ENCODE measurements around the gene LPCAT1. TPM values are rescaled to one million over a fixed set of nuclear protein-coding genes. Genes with fewer than 3 reads are reported as not detected.

Gene LPCAT1
- total and polyA plus RNA-seq, 2 of the 13 experiments (the other 11 are each of a cell fraction or from before 2014, with no cell fraction given): 29.8 to 90.6 TPM

DNA sequence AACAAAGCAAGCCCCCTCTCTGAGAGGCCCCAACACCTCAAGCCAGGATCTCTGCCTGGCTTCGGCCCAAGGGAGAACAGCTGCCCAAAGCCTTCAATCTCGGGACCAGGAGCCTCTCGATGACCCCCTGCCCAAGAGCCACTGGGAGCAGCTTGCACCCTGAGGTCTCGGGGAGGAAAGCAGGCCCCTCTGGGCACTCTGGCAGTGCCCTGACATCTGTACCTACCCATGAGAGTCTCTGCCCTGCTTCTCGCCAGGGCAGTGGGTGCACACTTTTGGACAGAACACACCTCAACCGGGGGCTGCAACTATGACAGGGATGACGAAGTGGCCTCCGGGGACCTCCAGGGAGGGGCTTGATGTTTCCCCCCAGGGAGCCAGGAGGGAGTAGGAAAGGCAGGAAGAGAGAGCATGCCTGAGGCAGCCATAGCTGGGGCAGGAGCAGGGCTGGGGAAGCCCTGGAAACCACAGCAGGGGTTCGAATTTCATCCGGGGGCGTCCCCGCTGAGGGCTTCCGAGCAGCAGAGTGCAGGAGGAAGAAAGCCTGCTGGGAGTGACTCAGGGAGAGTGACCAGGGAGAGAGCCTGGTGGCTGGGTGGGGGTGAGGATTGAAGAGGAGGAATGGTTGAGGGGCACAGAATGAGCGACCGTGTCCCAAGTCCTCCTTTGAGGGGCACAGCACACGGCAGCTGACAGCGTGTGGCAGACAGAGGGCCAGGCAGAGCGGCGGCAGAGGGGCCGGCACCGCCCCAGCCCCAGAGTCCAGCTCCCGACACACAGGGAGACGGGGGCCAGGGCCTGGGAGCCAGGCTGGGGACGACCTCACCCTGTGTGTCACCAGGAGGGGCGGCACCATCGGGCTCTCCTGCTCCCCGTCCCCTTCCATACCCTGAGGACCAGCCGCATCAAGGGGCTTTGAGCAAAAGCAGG is 1.8 kb downstream of the LPCAT1 start (continued):
- TF ChIP-seq IKZF5 (CRISPR knock-in tag; IDR thresholded peaks at IDR 0.05): no peak
- TF ChIP-seq, protein P1, sequence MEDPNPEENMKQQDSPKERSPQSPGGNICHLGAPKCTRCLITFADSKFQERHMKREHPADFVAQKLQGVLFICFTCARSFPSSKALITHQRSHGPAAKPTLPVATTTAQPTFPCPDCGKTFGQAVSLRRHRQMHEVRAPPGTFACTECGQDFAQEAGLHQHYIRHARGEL (CRISPR knock-in tag; IDR thresholded peaks at IDR 0.05): no peak
- TF ChIP-seq CBFB (CRISPR knock-in tag; IDR thresholded peaks at IDR 0.05): no peak
- no peak for TF ChIP-seq ZNF468 (CRISPR knock-in tag; IDR thresholded peaks at IDR 0.05)
- TF ChIP-seq NFKB2 (CRISPR knock-in tag; IDR thresholded peaks at IDR 0.05; ENCODE audit: borderline replicate concordance): no peak; the same call in 1 of the 2 replicates
- TF ChIP-seq THAP8 (CRISPR knock-in tag; IDR thresholded peaks at IDR 0.05; ENCODE audit: borderline replicate concordance): no peak
- no peak for TF ChIP-seq DNMT1 (CRISPR knock-in tag; IDR thresholded peaks at IDR 0.05)
- TF ChIP-seq, protein P2, sequence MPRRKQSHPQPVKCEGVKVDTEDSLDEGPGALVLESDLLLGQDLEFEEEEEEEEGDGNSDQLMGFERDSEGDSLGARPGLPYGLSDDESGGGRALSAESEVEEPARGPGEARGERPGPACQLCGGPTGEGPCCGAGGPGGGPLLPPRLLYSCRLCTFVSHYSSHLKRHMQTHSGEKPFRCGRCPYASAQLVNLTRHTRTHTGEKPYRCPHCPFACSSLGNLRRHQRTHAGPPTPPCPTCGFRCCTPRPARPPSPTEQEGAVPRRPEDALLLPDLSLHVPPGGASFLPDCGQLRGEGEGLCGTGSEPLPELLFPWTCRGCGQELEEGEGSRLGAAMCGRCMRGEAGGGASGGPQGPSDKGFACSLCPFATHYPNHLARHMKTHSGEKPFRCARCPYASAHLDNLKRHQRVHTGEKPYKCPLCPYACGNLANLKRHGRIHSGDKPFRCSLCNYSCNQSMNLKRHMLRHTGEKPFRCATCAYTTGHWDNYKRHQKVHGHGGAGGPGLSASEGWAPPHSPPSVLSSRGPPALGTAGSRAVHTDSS (CRISPR knock-in tag; conservative IDR thresholded peaks at IDR 0.05): no peak
- TF ChIP-seq IRF1 (CRISPR knock-in tag; IDR thresholded peaks at IDR 0.05; ENCODE audit: low read depth): no peak
- no peak for TF ChIP-seq SMARCE1 (IDR thresholded peaks at IDR 0.05; ENCODE audit: borderline replicate concordance)
- peak; percentile 53 for TF ChIP-seq SAP130 (CRISPR knock-in tag; IDR thresholded peaks at IDR 0.05; ENCODE audit: low read depth)
- TF ChIP-seq TAF15 (IDR thresholded peaks at IDR 0.05; ENCODE audit: low read depth, low read length, poor library complexity, severe bottlenecking): peak; percentile 48
- TF ChIP-seq ZNF788 (CRISPR knock-in tag; IDR thresholded peaks at IDR 0.05; ENCODE audit: borderline replicate concordance): 0 out of 2 replicates have a peak, but pooled peaks have one; percentile 9
- no peak for TF ChIP-seq FUBP1 (CRISPR knock-in tag; IDR thresholded peaks at IDR 0.05; ENCODE audit: borderline replicate concordance)
- TF ChIP-seq NKX3-1 (CRISPR knock-in tag; IDR thresholded peaks at IDR 0.05): no peak
- TF ChIP-seq SIX1 (CRISPR knock-in tag; IDR thresholded peaks at IDR 0.05; ENCODE audit: borderline replicate concordance): peak; percentile 41; the same call in 1 of the 2 replicates
- no peak for TF ChIP-seq HINFP (CRISPR knock-in tag; IDR thresholded peaks at IDR 0.05; ENCODE audit: low read depth)
- no peak for TF ChIP-seq FOXC1 (CRISPR knock-in tag; IDR thresholded peaks at IDR 0.05; ENCODE audit: borderline replicate concordance)
- no peak for TF ChIP-seq NR2F6 (IDR thresholded peaks at IDR 0.05)
- TF ChIP-seq NR2F6 (CRISPR knock-in tag; IDR thresholded peaks at IDR 0.05): no peak
- no peak for TF ChIP-seq ZNF253 (CRISPR knock-in tag; IDR thresholded peaks at IDR 0.05; ENCODE audit: borderline replicate concordance)
- TF ChIP-seq DMAP1 (CRISPR knock-in tag; IDR thresholded peaks at IDR 0.05): no peak

Measured in HepG2 (cell line).